ENCODE results near the gene OR4N2.

DNA sequence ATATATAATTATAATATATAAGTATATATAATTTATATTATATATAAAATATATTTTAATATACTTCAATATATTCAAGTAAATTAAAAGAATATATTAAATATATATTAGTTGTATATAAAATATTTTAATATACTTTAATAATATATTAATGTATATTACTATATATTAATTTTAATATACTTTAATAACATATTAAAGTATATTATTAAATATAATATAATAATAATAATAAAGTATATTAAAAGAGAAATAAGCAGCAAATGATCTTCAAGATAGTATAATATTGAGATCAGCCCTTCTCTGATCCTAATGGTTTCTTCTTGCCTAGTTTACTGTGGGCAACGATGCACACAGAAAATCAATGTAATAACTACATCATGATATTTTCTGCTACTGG, 28.0 kb upstream of the OR4N2 start:
- TF ChIP-seq, protein P1, sequence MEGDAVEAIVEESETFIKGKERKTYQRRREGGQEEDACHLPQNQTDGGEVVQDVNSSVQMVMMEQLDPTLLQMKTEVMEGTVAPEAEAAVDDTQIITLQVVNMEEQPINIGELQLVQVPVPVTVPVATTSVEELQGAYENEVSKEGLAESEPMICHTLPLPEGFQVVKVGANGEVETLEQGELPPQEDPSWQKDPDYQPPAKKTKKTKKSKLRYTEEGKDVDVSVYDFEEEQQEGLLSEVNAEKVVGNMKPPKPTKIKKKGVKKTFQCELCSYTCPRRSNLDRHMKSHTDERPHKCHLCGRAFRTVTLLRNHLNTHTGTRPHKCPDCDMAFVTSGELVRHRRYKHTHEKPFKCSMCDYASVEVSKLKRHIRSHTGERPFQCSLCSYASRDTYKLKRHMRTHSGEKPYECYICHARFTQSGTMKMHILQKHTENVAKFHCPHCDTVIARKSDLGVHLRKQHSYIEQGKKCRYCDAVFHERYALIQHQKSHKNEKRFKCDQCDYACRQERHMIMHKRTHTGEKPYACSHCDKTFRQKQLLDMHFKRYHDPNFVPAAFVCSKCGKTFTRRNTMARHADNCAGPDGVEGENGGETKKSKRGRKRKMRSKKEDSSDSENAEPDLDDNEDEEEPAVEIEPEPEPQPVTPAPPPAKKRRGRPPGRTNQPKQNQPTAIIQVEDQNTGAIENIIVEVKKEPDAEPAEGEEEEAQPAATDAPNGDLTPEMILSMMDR (IDR thresholded peaks at IDR 0.05; ENCODE audit: insufficient read depth, low read length, poor library complexity, severe bottlenecking) = no peak
- no peak for TF ChIP-seq EZH2phosphoT487 (conservative IDR thresholded peaks at IDR 0.05; ENCODE audit: low read length)
